ENCODE measurements around the gene CRTC3. TPM values are rescaled to one million over a fixed set of nuclear protein-coding genes. Genes with fewer than 3 reads are reported as not detected.

CRTC3 gene
- total RNA-seq, 2 donors from 2014 or later = 76.0 to 84.4 TPM

- no peaks in the 10 kb centered on the region for H3K9me3 ChIP-seq (ENCODE audit: control insufficient read depth, low read length, poor library complexity, severe bottlenecking)
- Mint-ChIP-seq H3K27ac (peak overlapping the region; percentile 98), H3K4me1 (peaks cover 57% of the 10 kb centered on the region), H3K4me3 (peak overlapping the region; percentile 85), H3K36me3 (ENCODE audit: low read depth) (peaks cover 12% of the 10 kb centered on the region), H3K27me3 (no peaks in the 10 kb centered on the region)
- peak; percentile 42 to 52 (median 47) for DNase-seq
- peak; percentile 91 for ATAC-seq
Measured at GRCh38 chr15:90594301-90594738, 64.6 kb downstream of the CRTC3 start.

- H3K9me3 ChIP-seq (ENCODE audit: control insufficient read depth, low read length, poor library complexity, severe bottlenecking) = no peaks in the 10 kb centered on the region
- no peak for DNase-seq
- Mint-ChIP-seq H3K27me3 (no peaks in the 10 kb centered on the region), H3K27ac (peak overlapping the region; percentile 98), H3K4me3 (peak overlapping the region; percentile 28), H3K4me1 (peaks cover 62% of the 10 kb centered on the region), H3K36me3 (ENCODE audit: low read depth) (peaks cover 14% of the 10 kb centered on the region)
- no peak for ATAC-seq
Measured at GRCh38 chr15:90595763-90596155, 66.0 kb downstream of the CRTC3 start.

GRCh38 chr15:90596943-90597342 lies 67.2 kb downstream of the CRTC3 start:
- ATAC-seq (no peak), DNase-seq (no peak)
- peaks cover 14% of the 10 kb centered on the region for H3K36me3 Mint-ChIP-seq (ENCODE audit: low read depth)
- no peaks in the 10 kb centered on the region for H3K27me3 Mint-ChIP-seq
- H3K9me3 ChIP-seq (ENCODE audit: control insufficient read depth, low read length, poor library complexity, severe bottlenecking) = no peaks in the 10 kb centered on the region
- H3K4me1 Mint-ChIP-seq = peaks cover 65% of the 10 kb centered on the region
- peak overlapping the region; percentile 98 for H3K27ac Mint-ChIP-seq
- no peak overlapping the region for H3K4me3 Mint-ChIP-seq

GRCh38 chr15:90597577-90597976 lies 67.9 kb downstream of the CRTC3 start:
- Mint-ChIP-seq H3K4me1 (peaks cover 65% of the 10 kb centered on the region), H3K27ac (peak overlapping the region; percentile 98), H3K36me3 (ENCODE audit: low read depth) (peaks cover 14% of the 10 kb centered on the region), H3K27me3 (no peaks in the 10 kb centered on the region), H3K4me3 (peak overlapping the region; percentile 76)
- DNase-seq (no peak), ATAC-seq (peak; percentile 55)
- H3K9me3 ChIP-seq (ENCODE audit: control insufficient read depth, low read length, poor library complexity, severe bottlenecking) = no peaks in the 10 kb centered on the region

GRCh38 chr15:90598031-90598577 lies 68.4 kb downstream of the CRTC3 start:
- no peaks in the 10 kb centered on the region for H3K9me3 ChIP-seq (ENCODE audit: control insufficient read depth, low read length, poor library complexity, severe bottlenecking)
- H3K36me3 Mint-ChIP-seq (ENCODE audit: low read depth) = peaks cover 14% of the 10 kb centered on the region
- no peaks in the 10 kb centered on the region for H3K27me3 Mint-ChIP-seq
- peak overlapping the region; percentile 76 for H3K4me3 Mint-ChIP-seq
- H3K27ac Mint-ChIP-seq = peak overlapping the region; percentile 98
- peaks cover 65% of the 10 kb centered on the region for H3K4me1 Mint-ChIP-seq
- DNase-seq (no peak), ATAC-seq (no peak)

GRCh38 chr15:90598679-90599078 lies 69.0 kb downstream of the CRTC3 start:
- peaks cover 59% of the 10 kb centered on the region for H3K4me1 Mint-ChIP-seq

GRCh38 chr15:90599116-90599515 lies 69.4 kb downstream of the CRTC3 start:
- Mint-ChIP-seq H3K27me3 (no peaks in the 10 kb centered on the region), H3K27ac (peak overlapping the region; percentile 98), H3K4me3 (peak overlapping the region; percentile 50), H3K4me1 (peaks cover 58% of the 10 kb centered on the region), H3K36me3 (ENCODE audit: low read depth) (peaks cover 14% of the 10 kb centered on the region)
- DNase-seq (no peak), ATAC-seq (no peak)
- no peaks in the 10 kb centered on the region for H3K9me3 ChIP-seq (ENCODE audit: control insufficient read depth, low read length, poor library complexity, severe bottlenecking)

More at GRCh38 chr15:90598679-90599078, 69.0 kb downstream of the CRTC3 start:
- H3K36me3 Mint-ChIP-seq (ENCODE audit: low read depth) = peaks cover 14% of the 10 kb centered on the region
- ATAC-seq = no peak
- peak overlapping the region; percentile 76 for H3K4me3 Mint-ChIP-seq
- DNase-seq = no peak
- H3K27ac Mint-ChIP-seq = peak overlapping the region; percentile 98
- no peaks in the 10 kb centered on the region for H3K27me3 Mint-ChIP-seq
- no peaks in the 10 kb centered on the region for H3K9me3 ChIP-seq (ENCODE audit: control insufficient read depth, low read length, poor library complexity, severe bottlenecking)

GRCh38 chr15:90599644-90600043 lies 69.9 kb downstream of the CRTC3 start:
- peaks cover 14% of the 10 kb centered on the region for H3K36me3 Mint-ChIP-seq (ENCODE audit: low read depth)
- H3K27me3 Mint-ChIP-seq = no peaks in the 10 kb centered on the region
- DNase-seq (no peak), ATAC-seq (no peak)
- peaks cover 57% of the 10 kb centered on the region for H3K4me1 Mint-ChIP-seq
- no peak overlapping the region for H3K4me3 Mint-ChIP-seq
- H3K27ac Mint-ChIP-seq = peak overlapping the region; percentile 98
- H3K9me3 ChIP-seq (ENCODE audit: control insufficient read depth, low read length, poor library complexity, severe bottlenecking) = no peaks in the 10 kb centered on the region

GRCh38 chr15:90600954-90601353 lies 71.2 kb downstream of the CRTC3 start:
- no peak overlapping the region for H3K4me3 Mint-ChIP-seq
- peak overlapping the region; percentile 98 for H3K27ac Mint-ChIP-seq
- no peaks in the 10 kb centered on the region for H3K9me3 ChIP-seq (ENCODE audit: control insufficient read depth, low read length, poor library complexity, severe bottlenecking)
- peaks cover 48% of the 10 kb centered on the region for H3K4me1 Mint-ChIP-seq
- ATAC-seq = no peak
- no peak for DNase-seq
- H3K27me3 Mint-ChIP-seq = no peaks in the 10 kb centered on the region
- peaks cover 9% of the 10 kb centered on the region for H3K36me3 Mint-ChIP-seq (ENCODE audit: low read depth)

- peaks cover 32% of the 10 kb centered on the region for H3K4me1 Mint-ChIP-seq
- H3K9me3 ChIP-seq (ENCODE audit: control insufficient read depth, low read length, poor library complexity, severe bottlenecking) = no peaks in the 10 kb centered on the region
- peak overlapping the region; percentile 57 for H3K27ac Mint-ChIP-seq
- H3K4me3 Mint-ChIP-seq = no peak overlapping the region
- DNase-seq (peak in 1 of 3 donors; percentile 34), ATAC-seq (peak; percentile 60)
- no peaks in the 10 kb centered on the region for H3K27me3 Mint-ChIP-seq
- H3K36me3 Mint-ChIP-seq (ENCODE audit: low read depth) = peaks cover 10% of the 10 kb centered on the region
Measured at GRCh38 chr15:90603893-90604292, 74.2 kb downstream of the CRTC3 start.

- peaks cover 13% of the 10 kb centered on the region for H3K36me3 Mint-ChIP-seq (ENCODE audit: low read depth)
- H3K4me1 Mint-ChIP-seq = peaks cover 26% of the 10 kb centered on the region
- no peaks in the 10 kb centered on the region for H3K27me3 Mint-ChIP-seq
- H3K9me3 ChIP-seq (ENCODE audit: control insufficient read depth, low read length, poor library complexity, severe bottlenecking) = no peaks in the 10 kb centered on the region
- no peak for DNase-seq
- no peak overlapping the region for H3K4me3 Mint-ChIP-seq
- H3K27ac Mint-ChIP-seq = no peak overlapping the region
- no peak for ATAC-seq
Measured at GRCh38 chr15:90606641-90607040, 76.9 kb downstream of the CRTC3 start.

GRCh38 chr15:90607361-90607760 lies 77.6 kb downstream of the CRTC3 start:
- DNase-seq (no peak), ATAC-seq (no peak)
- H3K4me1 Mint-ChIP-seq = peaks cover 25% of the 10 kb centered on the region
- H3K9me3 ChIP-seq (ENCODE audit: control insufficient read depth, low read length, poor library complexity, severe bottlenecking) = no peaks in the 10 kb centered on the region
- H3K4me3 Mint-ChIP-seq = no peak overlapping the region
- peaks cover 15% of the 10 kb centered on the region for H3K36me3 Mint-ChIP-seq (ENCODE audit: low read depth)
- peak overlapping the region; percentile 84 for H3K27ac Mint-ChIP-seq
- H3K27me3 Mint-ChIP-seq = no peaks in the 10 kb centered on the region

- peak overlapping the region; percentile 84 for H3K27ac Mint-ChIP-seq
- H3K4me3 Mint-ChIP-seq = no peak overlapping the region
- H3K9me3 ChIP-seq (ENCODE audit: control insufficient read depth, low read length, poor library complexity, severe bottlenecking) = no peaks in the 10 kb centered on the region
- no peaks in the 10 kb centered on the region for H3K27me3 Mint-ChIP-seq
- no peak for DNase-seq
- peaks cover 18% of the 10 kb centered on the region for H3K36me3 Mint-ChIP-seq (ENCODE audit: low read depth)
- H3K4me1 Mint-ChIP-seq = peaks cover 22% of the 10 kb centered on the region
- ATAC-seq = no peak
Measured at GRCh38 chr15:90609242-90610180, 79.8 kb downstream of the CRTC3 start.

Data from T-helper 17 cell (primary cell).